PC-3 (cell line): Measurements from ENCODE around the gene DUSP8. TPM values are rescaled to one million over a fixed set of nuclear protein-coding genes. Genes with fewer than 3 reads are reported as not detected.
A peak's percentile ranks its signal among the peaks of the same experiment; 100 is the strongest.

Source experiments
- ATAC-seq: fragments of 200-7000 bp; cut with Tn5 transposase; 2 replicates; pipeline ENCODE4 v1.9.1; 2020; ENCODE audit warnings: mild to moderate bottlenecking, moderate library complexity
- BruUV-seq: library from RNA; stranded (reverse); fragments of 400-500 nt; replicated peaks from 2 replicates; lab custom pipeline; 2021; lab: Mats Ljungman, UMichigan
- CTCF ChIA-PET: fragments of 300-600 bp; sonication (Branson Sonifier 250); formaldehyde crosslinking; loops from one replicate; lab custom pipeline; 2022; ENCODE audit warnings: antibody characterized with exemption; lab: Charles Lee
- POLR2A ChIA-PET: fragments of 300-600 bp; sonication (Branson Sonifier 250); formaldehyde crosslinking; loops from one replicate; lab custom pipeline; 2022; ENCODE audit warnings: antibody characterized with exemption; ENCODE audit not compliant: unreplicated experiment; lab: Charles Lee
- DNase-seq: peaks from one replicate; pipeline ENCODE4 v3.0.0-alpha.2; 2015
- H2AFZ ChIP-seq: fragments of 300-600 bp; sonication (generic); 2 replicates; pipeline ENCODE4 v1.6.0; 2016; ENCODE audit warnings: antibody characterized with exemption, low read length
- H3F3A ChIP-seq: fragments of 300-600 bp; sonication (generic); one replicate; pipeline ENCODE4 v1.6.0; 2017; ENCODE audit warnings: antibody characterized with exemption, low read length, control low read depth, mild to moderate bottlenecking; ENCODE audit not compliant: unreplicated experiment
- H3K27ac ChIP-seq: fragments of 300-600 bp; sonication (generic); 2 replicates; pipeline ENCODE4 v1.5.1; 2016; ENCODE audit warnings: mild to moderate bottlenecking, low read length
- H3K27me3 ChIP-seq: fragments of 300-600 bp; sonication (generic); 2 replicates; pipeline ENCODE4 v1.6.1; 2016; ENCODE audit warnings: low read length, mixed read lengths
- H3K36me3 ChIP-seq: fragments of 300-600 bp; sonication (generic); 2 replicates; pipeline ENCODE4 v1.6.1; 2016; ENCODE audit warnings: low read depth, mixed run types, low read length, mixed read lengths
- H3K4me1 ChIP-seq: fragments of 300-600 bp; sonication (generic); 2 replicates; pipeline ENCODE4 v1.5.1; 2016; ENCODE audit warnings: low read length; ENCODE audit not compliant: insufficient read depth
- H3K4me2 ChIP-seq: fragments of 300-600 bp; sonication (generic); 2 replicates; pipeline ENCODE4 v1.6.0; 2016; ENCODE audit warnings: low read length
- H3K4me3 ChIP-seq: fragments of 300-600 bp; sonication (generic); 2 replicates; pipeline ENCODE4 v1.5.1; 2016; ENCODE audit warnings: mild to moderate bottlenecking, low read length, mixed read lengths
- H3K79me2 ChIP-seq: fragments of 300-600 bp; sonication (generic); 2 replicates; pipeline ENCODE4 v1.6.1; 2017; ENCODE audit warnings: low read length, mixed read lengths
- H3K9ac ChIP-seq: fragments of 300-600 bp; sonication (generic); 2 replicates; pipeline ENCODE4 v1.6.0; 2016; ENCODE audit warnings: mild to moderate bottlenecking, low read length
- H3K9me2 ChIP-seq: fragments of 300-600 bp; sonication (generic); replicated peaks from 2 replicates; pipeline ENCODE4 v1.6.1; 2016; ENCODE audit warnings: mixed run types, low read length, mixed read lengths
- H3K9me3 ChIP-seq: fragments of 300-600 bp; sonication (generic); 2 replicates; pipeline ENCODE4 v1.6.1; 2016; ENCODE audit warnings: low read length, mixed read lengths
- H4K20me1 ChIP-seq: fragments of 300-600 bp; sonication (generic); 2 replicates; pipeline ENCODE4 v1.6.1; 2016; ENCODE audit warnings: low read length, mixed read lengths
- CTCF ChIP-seq: fragments of 300-600 bp; sonication (generic); conservative IDR thresholded peaks from 2 replicates; pipeline ENCODE4 v1.5.1; 2017; ENCODE audit warnings: antibody characterized with exemption, low read depth, mild to moderate bottlenecking, low read length
- EZH2 ChIP-seq: fragments of 300-600 bp; sonication (generic); IDR thresholded peaks from one replicate; pipeline ENCODE4 v1.6.1; 2017; ENCODE audit warnings: antibody characterized with exemption, mild to moderate bottlenecking, low read length; ENCODE audit not compliant: unreplicated experiment
- EZH2phosphoT487 ChIP-seq: fragments of 300-600 bp; sonication (generic); IDR thresholded peaks from 2 replicates; pipeline ENCODE4 v1.6.1; 2018; ENCODE audit warnings: mild to moderate bottlenecking, antibody characterized with exemption, low read length, borderline replicate concordance
- intact Hi-C: fragments of 100-400 bp; cut with micrococcal nuclease; formaldehyde crosslinking; loops from 2 replicates; pipeline ENCODE4 v1.9.0; 2023
- total RNA-seq: library from RNA; depleted of rRNA; stranded (reverse); fragments of >200 nt; gene quantifications from 2 replicates; pipeline ENCODE4 v1.2.3, GENCODE V29; 2014

DUSP8 gene
- total RNA-seq, 1 experiment from 2014 or later: 2.6 TPM

- no peaks in the 10 kb centered on the region for H4K20me1 ChIP-seq
- H3K4me3 ChIP-seq: peak overlapping the region; percentile 63
- H3K9me3 ChIP-seq: no peaks in the 10 kb centered on the region
- no peaks in the 10 kb centered on the region for H3K27me3 ChIP-seq
- BruUV-seq: TSS peak; percentile 80
- no peaks in the 10 kb centered on the region for H3K79me2 ChIP-seq
- H3F3A ChIP-seq: no peaks in the 10 kb centered on the region
- peak overlapping the region; percentile 56 for H3K9ac ChIP-seq
- H3K4me2 ChIP-seq: peak overlapping the region; percentile 89
- TF ChIP-seq EZH2 (no peak), CTCF (no peak), EZH2phosphoT487 (no peak)
- ATAC-seq (peak; percentile 3), DNase-seq (no peak)
- H3K4me1 ChIP-seq: peaks cover 29% of the 10 kb centered on the region
- H3K36me3 ChIP-seq: no peaks in the 10 kb centered on the region
- intact Hi-C loops: loop anchor here (2.0 kb wide), 1 partner anchor 16 kb away; no protein-coding TSS in a partner anchor
- peak overlapping the region; percentile 23; the same call in 1 of the 2 replicates for H2AFZ ChIP-seq
- CTCF ChIA-PET: interaction anchor here (1.3 to 1.9 kb wide), 3 partner anchors 12 to 16 kb away, joined by 6 to 12 read pairs (median 8); no protein-coding TSS in a partner anchor
- peak overlapping the region; percentile 79 for H3K27ac ChIP-seq
- POLR2A ChIA-PET: no interaction called here
- no peaks in the 10 kb centered on the region for H3K9me2 ChIP-seq
These were observed 13.3 kb downstream of the DUSP8 start for GRCh38 chr11:1558775-1559110.

GRCh38 chr11:1557904-1558774 lies 13.9 kb downstream of the DUSP8 start:
- Histone ChIP-seq H3K27ac (peak overlapping the region; percentile 79), H3K4me3 (peak overlapping the region; percentile 63)
- CTCF ChIA-PET: interaction anchor here (1.3 to 1.9 kb wide), 3 partner anchors 11 to 17 kb away, joined by 6 to 12 read pairs (median 8); no protein-coding TSS in a partner anchor

More at GRCh38 chr11:1557904-1558774, 13.9 kb downstream of the DUSP8 start:
- Histone ChIP-seq H4K20me1 (no peaks in the 10 kb centered on the region), H3K4me1 (peaks cover 29% of the 10 kb centered on the region), H3K36me3 (no peaks in the 10 kb centered on the region), H3K79me2 (no peaks in the 10 kb centered on the region), H3K9me3 (no peaks in the 10 kb centered on the region), H3F3A (no peaks in the 10 kb centered on the region), H3K9ac (peak overlapping the region; percentile 56), H3K9me2 (no peaks in the 10 kb centered on the region), H3K27me3 (no peaks in the 10 kb centered on the region), H2AFZ (no peak overlapping the region; the same call in 1 of the 2 replicates), H3K4me2 (peak overlapping the region; percentile 89)
- TF ChIP-seq EZH2 (no peak), CTCF (no peak)
- POLR2A ChIA-PET: interaction anchor here (0.5 to 0.6 kb wide), 2 partner anchors 51 to 598 kb away, joined by 3 to 9 read pairs; no protein-coding TSS in a partner anchor
- BruUV-seq: no TSS peak
- ATAC-seq (peak; percentile 34), DNase-seq (peak; percentile 85)
- intact Hi-C loops: loop anchor here (2.0 kb wide), 1 partner anchor 17 kb away; no protein-coding TSS in a partner anchor
